DND-41 (cell line): ENCODE results near the gene DTX1.

ENCODE experiments used
- ATAC-seq: fragments of 200-7000 bp; cut with Tn5 transposase; 3 replicates; pipeline ENCODE4 v1.9.1; 2021; ENCODE audit warnings: low read depth; ENCODE audit not compliant: insufficient read depth
- DNase-seq: peaks from one replicate; pipeline ENCODE4 v3.0.0-alpha.2; 2020
- H2AFZ ChIP-seq: 2 replicates; pipeline ENCODE4 v1.6.0; 2012; ENCODE audit warnings: low read depth, low read length
- H3K27ac ChIP-seq: 2 replicates; pipeline ENCODE4 v1.5.1; 2012; ENCODE audit warnings: low read length, inconsistent platforms
- H3K27me3 ChIP-seq: fragments of 200-600 bp; sonication (generic); 2 replicates; pipeline ENCODE4 v1.6.0; 2012; ENCODE audit warnings: low read length, mild to moderate bottlenecking, inconsistent platforms; ENCODE audit not compliant: insufficient read depth, poor library complexity
- H3K36me3 ChIP-seq: 2 replicates; pipeline ENCODE4 v1.5.1; 2012; ENCODE audit warnings: low read length, inconsistent platforms; ENCODE audit not compliant: insufficient read depth
- H3K4me1 ChIP-seq: 2 replicates; pipeline ENCODE4 v1.5.1; 2012; ENCODE audit warnings: mild to moderate bottlenecking, low read length; ENCODE audit not compliant: insufficient read depth
- H3K4me2 ChIP-seq: 2 replicates; pipeline ENCODE4 v1.6.0; 2012; ENCODE audit warnings: mild to moderate bottlenecking, moderate library complexity, low read length, inconsistent platforms; ENCODE audit not compliant: insufficient read depth
- H3K4me3 ChIP-seq, 2 experiments: fragments of 200-600 bp in 1 of 2; shearing (Covaris generic) in 1 of 2; 2 replicates each; pipeline ENCODE4 v1.5.1; 2012 to 2016; ENCODE audit warnings: inconsistent platforms in 2 of 2, low read length in 2 of 2, mild to moderate bottlenecking in 2 of 2, low read depth in 1 of 2, moderate library complexity in 1 of 2
- H3K79me2 ChIP-seq: 2 replicates; pipeline ENCODE4 v1.6.0; 2012; ENCODE audit warnings: low read length, inconsistent platforms; ENCODE audit not compliant: insufficient read depth
- H3K9ac ChIP-seq: 2 replicates; pipeline ENCODE4 v1.6.0; 2012; ENCODE audit warnings: low read depth, mild to moderate bottlenecking, inconsistent platforms, low read length, moderate library complexity
- H3K9me3 ChIP-seq: 2 replicates; pipeline ENCODE4 v1.5.1; 2012; ENCODE audit warnings: low read length, moderate library complexity, mild to moderate bottlenecking, inconsistent platforms; ENCODE audit not compliant: insufficient read depth, severe bottlenecking
- H4K20me1 ChIP-seq: 2 replicates; pipeline ENCODE4 v1.6.0; 2012; ENCODE audit warnings: low read length; ENCODE audit not compliant: insufficient read depth
- EZH2 ChIP-seq: IDR thresholded peaks from 3 replicates; pipeline ENCODE4 v1.6.1; 2012; ENCODE audit warnings: borderline replicate concordance, low read depth, mild to moderate bottlenecking, moderate library complexity, low read length, inconsistent platforms; ENCODE audit not compliant: severe bottlenecking
- TF ChIP-seq, protein P1 (sequence below): IDR thresholded peaks from 2 replicates; pipeline ENCODE4 v1.5.1; 2012; ENCODE audit warnings: borderline replicate concordance, low read length, moderate library complexity, mild to moderate bottlenecking; ENCODE audit not compliant: poor library complexity, severe bottlenecking; ENCODE audit errors: extremely low read depth

DTX1 gene

GRCh38 chr12:113075137-113075683, 18.7 kb downstream of the DTX1 start:
- peak overlapping the region; percentile 9; the same call in 1 of the 2 replicates for H3K4me2 ChIP-seq
- peaks cover 56% of the 10 kb centered on the region for H4K20me1 ChIP-seq
- no peak overlapping the region for H2AFZ ChIP-seq
- H3K4me3 ChIP-seq: no peak overlapping the region
- H3K27ac ChIP-seq: peak overlapping the region; percentile 82
- peak overlapping the region; percentile 34 for H3K9ac ChIP-seq
- TF ChIP-seq, protein P1, sequence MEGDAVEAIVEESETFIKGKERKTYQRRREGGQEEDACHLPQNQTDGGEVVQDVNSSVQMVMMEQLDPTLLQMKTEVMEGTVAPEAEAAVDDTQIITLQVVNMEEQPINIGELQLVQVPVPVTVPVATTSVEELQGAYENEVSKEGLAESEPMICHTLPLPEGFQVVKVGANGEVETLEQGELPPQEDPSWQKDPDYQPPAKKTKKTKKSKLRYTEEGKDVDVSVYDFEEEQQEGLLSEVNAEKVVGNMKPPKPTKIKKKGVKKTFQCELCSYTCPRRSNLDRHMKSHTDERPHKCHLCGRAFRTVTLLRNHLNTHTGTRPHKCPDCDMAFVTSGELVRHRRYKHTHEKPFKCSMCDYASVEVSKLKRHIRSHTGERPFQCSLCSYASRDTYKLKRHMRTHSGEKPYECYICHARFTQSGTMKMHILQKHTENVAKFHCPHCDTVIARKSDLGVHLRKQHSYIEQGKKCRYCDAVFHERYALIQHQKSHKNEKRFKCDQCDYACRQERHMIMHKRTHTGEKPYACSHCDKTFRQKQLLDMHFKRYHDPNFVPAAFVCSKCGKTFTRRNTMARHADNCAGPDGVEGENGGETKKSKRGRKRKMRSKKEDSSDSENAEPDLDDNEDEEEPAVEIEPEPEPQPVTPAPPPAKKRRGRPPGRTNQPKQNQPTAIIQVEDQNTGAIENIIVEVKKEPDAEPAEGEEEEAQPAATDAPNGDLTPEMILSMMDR: no peak
- no peak for TF ChIP-seq EZH2
- H3K36me3 ChIP-seq: peaks cover 97% of the 10 kb centered on the region
- DNase-seq (peak; percentile 79), ATAC-seq (peak; percentile 72)
- no peaks in the 10 kb centered on the region for H3K9me3 ChIP-seq
- peaks cover 98% of the 10 kb centered on the region for H3K79me2 ChIP-seq
- H3K4me1 ChIP-seq: peaks cover 93% of the 10 kb centered on the region
- H3K27me3 ChIP-seq: no peaks in the 10 kb centered on the region

- H2AFZ ChIP-seq: no peak overlapping the region
- peaks cover 93% of the 10 kb centered on the region for H3K4me1 ChIP-seq
- no peaks in the 10 kb centered on the region for H3K27me3 ChIP-seq
- H3K9ac ChIP-seq: no peak overlapping the region
- H3K36me3 ChIP-seq: peaks cover 97% of the 10 kb centered on the region
- DNase-seq (no peak), ATAC-seq (no peak)
- TF ChIP-seq EZH2: no peak
- TF ChIP-seq, protein P1: no peak
- no peak overlapping the region for H3K4me3 ChIP-seq
- H3K4me2 ChIP-seq: no peak overlapping the region
- H4K20me1 ChIP-seq: peaks cover 40% of the 10 kb centered on the region
- H3K79me2 ChIP-seq: peaks cover 98% of the 10 kb centered on the region
- H3K9me3 ChIP-seq: no peaks in the 10 kb centered on the region
- H3K27ac ChIP-seq: peak overlapping the region; percentile 57; the same call in 1 of the 2 replicates
Measured at GRCh38 chr12:113077057-113077858, 20.7 kb downstream of the DTX1 start.

DNA sequence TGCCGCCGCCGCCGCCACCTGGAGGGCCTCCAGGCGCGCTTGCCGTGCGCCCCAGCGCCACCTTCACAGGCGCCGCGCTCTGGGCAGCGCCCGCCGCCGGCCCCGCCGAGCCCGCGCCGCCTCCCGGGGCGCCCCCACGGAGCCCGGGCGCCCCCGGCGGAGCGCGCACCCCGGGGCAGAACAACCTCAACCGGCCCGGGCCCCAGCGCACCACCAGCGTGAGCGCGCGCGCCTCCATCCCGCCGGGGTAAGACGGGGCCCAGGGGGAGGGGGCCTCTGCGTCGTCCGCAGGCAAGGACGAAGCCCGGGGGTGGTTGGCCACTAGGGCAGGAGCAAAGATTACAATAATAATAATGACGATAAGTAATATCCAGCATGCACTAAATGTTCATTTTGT, 21.3 kb downstream of the DTX1 start:
- no peak overlapping the region for H3K9ac ChIP-seq
- no peak overlapping the region for H3K4me3 ChIP-seq

More for the DNA sequence above, 21.3 kb downstream of the DTX1 start:
- peaks cover 37% of the 10 kb centered on the region for H4K20me1 ChIP-seq
- no peaks in the 10 kb centered on the region for H3K27me3 ChIP-seq
- no peak overlapping the region for H3K4me2 ChIP-seq
- DNase-seq: no peak
- H3K79me2 ChIP-seq: peaks cover 97% of the 10 kb centered on the region
- H3K36me3 ChIP-seq: peaks cover 97% of the 10 kb centered on the region
- H2AFZ ChIP-seq: no peak overlapping the region
- no peak for ATAC-seq
- H3K4me1 ChIP-seq: peaks cover 93% of the 10 kb centered on the region
- TF ChIP-seq EZH2: no peak
- TF ChIP-seq, protein P1: no peak
- H3K9me3 ChIP-seq: no peaks in the 10 kb centered on the region
- H3K27ac ChIP-seq: peak overlapping the region; percentile 61
